SJSA1 (cell line): ENCODE measurements around the gene EEF1E1. TPM values are rescaled to one million over a fixed set of nuclear protein-coding genes. Genes with fewer than 3 reads are reported as not detected.

Experiments
- DNase-seq, 2 experiments: peaks; one replicate each; pipeline ENCODE4 v3.0.0-alpha.2; 2015 to 2020; ENCODE audit warnings: low spot score in 2 of 2, low read depth in 1 of 2
- H3K27ac ChIP-seq: fragments of 250-450 bp; sonication (Bioruptor Pico); 2 replicates; pipeline ENCODE4 v1.5.1; 2020; ENCODE audit warnings: mild to moderate bottlenecking, moderate library complexity
- H3K27me3 ChIP-seq: fragments of 250-450 bp; sonication (Bioruptor Pico); replicated peaks from 2 replicates; pipeline ENCODE4 v1.5.1; 2020; ENCODE audit warnings: mild to moderate bottlenecking, moderate library complexity
- H3K36me3 ChIP-seq: fragments of 250-450 bp; sonication (Bioruptor Pico); 2 replicates; pipeline ENCODE4 v1.5.1; 2020; ENCODE audit warnings: mild to moderate bottlenecking
- H3K4me1 ChIP-seq: fragments of 250-450 bp; sonication (Bioruptor Pico); replicated peaks from 2 replicates; pipeline ENCODE4 v1.6.1; 2021; ENCODE audit warnings: mild to moderate bottlenecking
- H3K4me3 ChIP-seq: fragments of 250-450 bp; sonication (Bioruptor Pico); 2 replicates; pipeline ENCODE4 v1.5.1; 2020; ENCODE audit warnings: mild to moderate bottlenecking
- H3K9me3 ChIP-seq: fragments of 250-450 bp; sonication (Bioruptor Pico); replicated peaks from 2 replicates; pipeline ENCODE4 v1.5.1; 2020; ENCODE audit warnings: mild to moderate bottlenecking
- total RNA-seq: library from RNA; depleted of rRNA; stranded (reverse); fragments of >200 nt; shearing (Covaris generic); gene quantifications from 2 replicates; pipeline ENCODE4 v1.2.3, GENCODE V29; 2014; rRNA removed

The EEF1E1 gene
- total RNA-seq, result 52.9 and 154 TPM in 2 replicates

- Histone ChIP-seq H3K27ac (peak within 1 kb of the TSS; percentile 54), H3K4me1 (peaks cover 4% of the 10 kb centered on the region; the same call in 1 of the 2 replicates)
- peak; percentile 86 to 94 for DNase-seq
Observed at GRCh38 chr6:8102122-8102958, at the start of gene EEF1E1. EEF1E1 (minus strand) TSS chr6:8102548; CDS start chr6:8102521, 27 bp downstream.

GRCh38 chr6:8149350-8149749, 47.0 kb upstream of the EEF1E1 start:
- H3K27me3 ChIP-seq, result peaks cover 3% of the 10 kb centered on the region; the same call in 1 of the 2 replicates
- no peaks in the 10 kb centered on the region for H3K36me3 ChIP-seq
- H3K4me1 ChIP-seq, result no peaks in the 10 kb centered on the region
- DNase-seq, result no peak
- H3K4me3 ChIP-seq, result no peak overlapping the region
- no peak overlapping the region for H3K27ac ChIP-seq
- no peaks in the 10 kb centered on the region for H3K9me3 ChIP-seq

More at GRCh38 chr6:8102122-8102958, at the start of gene EEF1E1:
- H3K4me3 ChIP-seq, result peak within 1 kb of the TSS; percentile 88
- peaks cover 26% of the 10 kb centered on the region for H3K36me3 ChIP-seq
- H3K9me3 ChIP-seq, result no peaks in the 10 kb centered on the region
- H3K27me3 ChIP-seq, result no peaks in the 10 kb centered on the region

GRCh38 chr6:8143945-8144344, 41.6 kb upstream of the EEF1E1 start:
- Histone ChIP-seq H3K36me3 (no peaks in the 10 kb centered on the region), H3K27ac (no peak overlapping the region), H3K9me3 (no peaks in the 10 kb centered on the region), H3K4me3 (no peak overlapping the region), H3K4me1 (no peaks in the 10 kb centered on the region), H3K27me3 (no peaks in the 10 kb centered on the region; the same call in 1 of the 2 replicates)
- DNase-seq, result no peak

GRCh38 chr6:8139451-8139850, 37.1 kb upstream of the EEF1E1 start:
- H3K27ac ChIP-seq, result no peak overlapping the region
- no peaks in the 10 kb centered on the region for H3K9me3 ChIP-seq
- no peaks in the 10 kb centered on the region for H3K36me3 ChIP-seq
- no peaks in the 10 kb centered on the region for H3K27me3 ChIP-seq
- no peak overlapping the region for H3K4me3 ChIP-seq
- no peaks in the 10 kb centered on the region for H3K4me1 ChIP-seq
- DNase-seq, result no peak

- H3K4me1 ChIP-seq, result no peaks in the 10 kb centered on the region
- no peak for DNase-seq
- H3K36me3 ChIP-seq, result no peaks in the 10 kb centered on the region
- no peak overlapping the region for H3K4me3 ChIP-seq
- H3K27ac ChIP-seq, result no peak overlapping the region
- no peaks in the 10 kb centered on the region for H3K27me3 ChIP-seq
- H3K9me3 ChIP-seq, result no peaks in the 10 kb centered on the region
Observed at GRCh38 chr6:8137529-8137939, 35.2 kb upstream of the EEF1E1 start.

GRCh38 chr6:8135276-8135675, 32.9 kb upstream of the EEF1E1 start:
- H3K4me3 ChIP-seq, result no peak overlapping the region
- no peaks in the 10 kb centered on the region for H3K36me3 ChIP-seq

GRCh38 chr6:8132130-8132529, 29.8 kb upstream of the EEF1E1 start:
- no peak overlapping the region for H3K4me3 ChIP-seq
- no peaks in the 10 kb centered on the region for H3K9me3 ChIP-seq
- H3K36me3 ChIP-seq, result no peaks in the 10 kb centered on the region
- no peaks in the 10 kb centered on the region for H3K4me1 ChIP-seq
- DNase-seq, result no peak
- no peak overlapping the region for H3K27ac ChIP-seq
- no peaks in the 10 kb centered on the region for H3K27me3 ChIP-seq

More at GRCh38 chr6:8135276-8135675, 32.9 kb upstream of the EEF1E1 start:
- DNase-seq, result no peak
- no peak overlapping the region for H3K27ac ChIP-seq
- no peaks in the 10 kb centered on the region for H3K4me1 ChIP-seq
- no peaks in the 10 kb centered on the region for H3K27me3 ChIP-seq
- no peaks in the 10 kb centered on the region for H3K9me3 ChIP-seq

GRCh38 chr6:8131265-8131897, 29.0 kb upstream of the EEF1E1 start:
- Histone ChIP-seq H3K27ac (no peak overlapping the region), H3K4me3 (no peak overlapping the region), H3K36me3 (no peaks in the 10 kb centered on the region), H3K9me3 (no peaks in the 10 kb centered on the region), H3K4me1 (no peaks in the 10 kb centered on the region), H3K27me3 (no peaks in the 10 kb centered on the region)
- DNase-seq, result peak; percentile 54 to 56

- no peaks in the 10 kb centered on the region for H3K36me3 ChIP-seq
- H3K4me3 ChIP-seq, result no peak overlapping the region
- DNase-seq, result no peak
- no peaks in the 10 kb centered on the region for H3K4me1 ChIP-seq
- H3K27ac ChIP-seq, result no peak overlapping the region
- H3K9me3 ChIP-seq, result no peaks in the 10 kb centered on the region
- H3K27me3 ChIP-seq, result no peaks in the 10 kb centered on the region
Observed at GRCh38 chr6:8130399-8130798, 28.1 kb upstream of the EEF1E1 start.

- DNase-seq, result no peak
- Histone ChIP-seq H3K36me3 (no peaks in the 10 kb centered on the region), H3K9me3 (no peaks in the 10 kb centered on the region), H3K27ac (no peak overlapping the region), H3K4me1 (no peaks in the 10 kb centered on the region), H3K27me3 (no peaks in the 10 kb centered on the region), H3K4me3 (no peak overlapping the region)
Observed at GRCh38 chr6:8123236-8123635, 20.9 kb upstream of the EEF1E1 start.

GRCh38 chr6:8114956-8115355, 12.6 kb upstream of the EEF1E1 start:
- no peaks in the 10 kb centered on the region for H3K9me3 ChIP-seq
- no peaks in the 10 kb centered on the region for H3K4me1 ChIP-seq
- DNase-seq, result no peak
- no peak overlapping the region for H3K27ac ChIP-seq
- 0 out of 2 replicates have a peak, but pooled peaks cover 4% of the 10 kb centered on the region for H3K27me3 ChIP-seq
- H3K36me3 ChIP-seq, result no peaks in the 10 kb centered on the region
- H3K4me3 ChIP-seq, result no peak overlapping the region

GRCh38 chr6:8113131-8113654, 10.8 kb upstream of the EEF1E1 start:
- no peak for DNase-seq
- Histone ChIP-seq H3K4me3 (no peak overlapping the region), H3K4me1 (peaks cover 10% of the 10 kb centered on the region), H3K36me3 (no peaks in the 10 kb centered on the region), H3K27ac (no peak overlapping the region), H3K27me3 (0 out of 2 replicates have a peak, but pooled peaks cover 4% of the 10 kb centered on the region), H3K9me3 (no peaks in the 10 kb centered on the region)

GRCh38 chr6:8110725-8111124, 8.4 kb upstream of the EEF1E1 start:
- peaks cover 16% of the 10 kb centered on the region for H3K4me1 ChIP-seq
- 0 out of 2 replicates have a peak, but pooled peaks cover 4% of the 10 kb centered on the region for H3K27me3 ChIP-seq
- no peak overlapping the region for H3K27ac ChIP-seq
- no peaks in the 10 kb centered on the region for H3K36me3 ChIP-seq
- no peaks in the 10 kb centered on the region for H3K9me3 ChIP-seq
- no peak overlapping the region for H3K4me3 ChIP-seq
- no peak for DNase-seq
